HUDEP-2 (cell line): ENCODE data around the gene ERLEC1.
"Not testable (repeated sequence)": the region's sequence is repeated elsewhere in the genome, so short reads cannot be mapped to it uniquely, and the experiment has no call there.

Experiments used
- DNase-seq, 76 experiments: peaks; one replicate each; lab custom pipeline; 2025; ENCODE audit not compliant: unreplicated experiment in 76 of 76; lab: John Stamatoyannopoulos, UW

ERLEC1 gene

GRCh38 chr2:53827398-53828175 lies 40.7 kb downstream of the ERLEC1 start:
- no peak for DNase-seq

- no peak for DNase-seq
Measured at GRCh38 chr2:53828331-53828730, 41.5 kb downstream of the ERLEC1 start.

GRCh38 chr2:53829273-53829979 lies 42.6 kb downstream of the ERLEC1 start:
- DNase-seq, result no peak

- DNase-seq, result not testable (repeated sequence)
Measured at GRCh38 chr2:53829980-53830290, 43.1 kb downstream of the ERLEC1 start.

GRCh38 chr2:53840580-53840979 lies 53.7 kb downstream of the ERLEC1 start:
- no peak for DNase-seq

- DNase-seq, result not testable (repeated sequence)
Measured at GRCh38 chr2:53841651-53842050, 54.8 kb downstream of the ERLEC1 start.

GRCh38 chr2:53842891-53843290 lies 56.0 kb downstream of the ERLEC1 start:
- no peak for DNase-seq

- DNase-seq, result peak in 7 of 76 experiments; percentile 1 to 24 (median 4)
Measured at GRCh38 chr2:53843595-53843994, 56.8 kb downstream of the ERLEC1 start.

GRCh38 chr2:53848062-53848461 lies 61.2 kb downstream of the ERLEC1 start:
- no peak for DNase-seq

GRCh38 chr2:53851052-53851757 lies 64.4 kb downstream of the ERLEC1 start:
- DNase-seq, result not testable (repeated sequence)

GRCh38 chr2:53852532-53852931 lies 65.7 kb downstream of the ERLEC1 start:
- DNase-seq, result no peak

GRCh38 chr2:53854678-53855077 lies 67.8 kb downstream of the ERLEC1 start:
- no peak for DNase-seq

GRCh38 chr2:53856272-53856671 lies 69.4 kb downstream of the ERLEC1 start:
- no peak for DNase-seq

- no peak for DNase-seq
Measured at GRCh38 chr2:53859206-53860181, 72.7 kb downstream of the ERLEC1 start, which contains the start of gene GPR75. GPR75 (minus strand) TSS chr2:53859967; CDS start chr2:53854756, 5,211 bp downstream.

GRCh38 chr2:53861824-53862223 lies 75.0 kb downstream of the ERLEC1 start:
- DNase-seq, result no peak

- DNase-seq, result no peak
Measured at GRCh38 chr2:53863538-53864227, 76.8 kb downstream of the ERLEC1 start.

- no peak for DNase-seq
Measured at GRCh38 chr2:53865264-53865663, 78.4 kb downstream of the ERLEC1 start.

GRCh38 chr2:53865962-53866361 lies 79.1 kb downstream of the ERLEC1 start:
- no peak for DNase-seq

GRCh38 chr2:53867169-53867568 lies 80.3 kb downstream of the ERLEC1 start:
- no peak for DNase-seq

- DNase-seq, result no peak
Measured at GRCh38 chr2:53867773-53868172, 80.9 kb downstream of the ERLEC1 start.
